HCT116 (cell line): Measurements from ENCODE around the gene EIF4G3. TPM values are rescaled to one million over a fixed set of nuclear protein-coding genes. Genes with fewer than 3 reads are reported as not detected.

Experiments used
- ATAC-seq: fragments of 200-7000 bp; cut with Tn5 transposase; 2 replicates; pipeline ENCODE4 v1.9.1; 2020; ENCODE audit warnings: mild to moderate bottlenecking, moderate library complexity
- BruUV-seq: library from RNA; stranded (reverse); fragments of 400-500 nt; replicated peaks from 2 replicates; lab custom pipeline; 2021; lab: Mats Ljungman, UMichigan
- CTCF ChIA-PET: fragments of 300-600 bp; sonication (Branson Sonifier 250); formaldehyde crosslinking; loops from one replicate; lab custom pipeline; 2021; ENCODE audit warnings: antibody characterized with exemption; lab: Charles Lee
- POLR2A ChIA-PET: fragments of 300-600, 350-600 bp; sonication (Branson Sonifier 250); formaldehyde crosslinking; loops from one replicate; lab custom pipeline; 2021; ENCODE audit warnings: antibody characterized with exemption; lab: Charles Lee
- RAD21 ChIA-PET, 2 experiments: fragments of 300-600 bp; sonication (Branson Sonifier 250); formaldehyde crosslinking; loops; one replicate each; lab custom pipeline; 2023; ENCODE audit warnings: low total read pairs in 2 of 2; ENCODE audit not compliant: uncharacterized antibody in 2 of 2, unreplicated experiment in 2 of 2, low non-redundant PET in 1 of 2; lab: Charles Lee
- DNase-seq: peaks from one replicate; pipeline ENCODE4 v3.0.0-alpha.2; 2010; ENCODE audit warnings: low read depth, low spot score
- H2AFZ ChIP-seq: fragments of 200-600 bp; shearing (Covaris generic), sonication (generic); 2 replicates; pipeline ENCODE4 v1.6.1; 2017; ENCODE audit warnings: low read depth, mixed run types, mixed read lengths, antibody characterized with exemption, low read length; ENCODE audit not compliant: poor library complexity, severe bottlenecking
- H3K27ac ChIP-seq: 2 replicates; pipeline ENCODE4 v1.5.1; 2012; ENCODE audit warnings: low read depth, low read length
- H3K27me3 ChIP-seq: fragments of 200-600 bp; sonication (generic); 2 replicates; pipeline ENCODE4 v1.6.1; 2016; ENCODE audit warnings: mixed run types, low read length, mixed read lengths; ENCODE audit not compliant: insufficient read depth
- H3K36me3 ChIP-seq, 2 experiments: fragments of 200-500 bp in 1 of 2; fragments of 200-600 bp in 1 of 2; sonication (Bioruptor generic) in 1 of 2; sonication (generic) in 1 of 2; 2 replicates each; pipeline versions ENCODE4 v1.5.1 to v1.6.1; 2014 to 2016; ENCODE audit warnings: low read length in 2 of 2, inconsistent platforms in 1 of 2, mixed read lengths in 1 of 2, mixed run types in 1 of 2; ENCODE audit not compliant: insufficient read depth in 2 of 2, control insufficient read depth in 1 of 2
- H3K4me1 ChIP-seq, 2 experiments: fragments of 200-600 bp in 1 of 2; sonication (generic) in 1 of 2; 2 replicates each; pipeline versions ENCODE4 v1.5.1 to v1.6.1; 2012 to 2017; ENCODE audit warnings: low read length in 2 of 2, inconsistent platforms in 1 of 2, mild to moderate bottlenecking in 1 of 2, mixed read lengths in 1 of 2, mixed run types in 1 of 2, moderate library complexity in 1 of 2; ENCODE audit not compliant: insufficient read depth in 2 of 2, control insufficient read depth in 1 of 2
- H3K4me2 ChIP-seq: fragments of 200-600 bp; sonication (generic); 2 replicates; pipeline ENCODE4 v1.6.1; 2017; ENCODE audit warnings: mixed run types, low read length, mixed read lengths
- H3K4me3 ChIP-seq, 2 experiments: fragments of 200-600 bp in 1 of 2; sonication (generic) in 1 of 2; replicated peaks in 1 of 2; 2 replicates each; pipeline ENCODE4 v1.5.1; 2011 to 2016; ENCODE audit warnings: low read length in 2 of 2, control low read depth in 1 of 2, low read depth in 1 of 2, mild to moderate bottlenecking in 1 of 2, mixed read lengths in 1 of 2, mixed run types in 1 of 2
- H3K79me2 ChIP-seq: fragments of 200-600 bp; sonication (generic); 2 replicates; pipeline ENCODE4 v1.6.1; 2017; ENCODE audit warnings: mild to moderate bottlenecking, mixed run types, low read length, moderate library complexity, mixed read lengths; ENCODE audit not compliant: insufficient read depth
- H3K9ac ChIP-seq: fragments of 200-600 bp; sonication (generic); 2 replicates; pipeline ENCODE4 v1.6.1; 2016; ENCODE audit warnings: low read length, mixed read lengths
- H3K9me2 ChIP-seq: fragments of 200-600 bp; sonication (generic), shearing (Covaris generic); 2 replicates; pipeline ENCODE4 v1.6.1; 2017; ENCODE audit warnings: mixed run types, mild to moderate bottlenecking, moderate library complexity; ENCODE audit not compliant: insufficient read depth
- H3K9me3 ChIP-seq, 2 experiments: fragments of 200-500 bp in 1 of 2; fragments of 200-600 bp in 1 of 2; sonication (Bioruptor generic) in 1 of 2; sonication (generic) in 1 of 2; 2 replicates each; pipeline ENCODE4 v1.6.1; 2014 to 2017; ENCODE audit warnings: low read length in 2 of 2, mixed read lengths in 2 of 2, inconsistent platforms in 1 of 2, low read depth in 1 of 2, mild to moderate bottlenecking in 1 of 2, mixed run types in 1 of 2, moderate library complexity in 1 of 2; ENCODE audit not compliant: control insufficient read depth in 1 of 2, insufficient read depth in 1 of 2
- H4K20me1 ChIP-seq: fragments of 200-600 bp; sonication (generic), shearing (Covaris generic); 2 replicates; pipeline ENCODE4 v1.6.1; 2017; ENCODE audit warnings: mixed run types, mild to moderate bottlenecking, moderate library complexity; ENCODE audit not compliant: insufficient read depth
- CBX3 ChIP-seq: IDR thresholded peaks from 2 replicates; pipeline ENCODE4 v1.6.1; 2012; ENCODE audit warnings: low read depth
- CEBPB ChIP-seq: IDR thresholded peaks from 2 replicates; pipeline ENCODE4 v1.6.1; 2012; ENCODE audit warnings: low read depth
- EZH2phosphoT487 ChIP-seq: fragments of 200-600 bp; IDR thresholded peaks from 2 replicates; pipeline ENCODE4 v1.6.1; 2018; ENCODE audit warnings: antibody characterized with exemption, borderline replicate concordance
- POLR2A ChIP-seq: IDR thresholded peaks from 2 replicates; pipeline ENCODE4 v1.7.0; 2011; ENCODE audit warnings: borderline replicate concordance; ENCODE audit not compliant: insufficient read depth, insufficient read length; ENCODE audit errors: extremely low read depth
- POLR2AphosphoS5 ChIP-seq: IDR thresholded peaks from 2 replicates; pipeline ENCODE4 v1.6.1; 2011; ENCODE audit warnings: mild to moderate bottlenecking, low read depth, low read length, moderate library complexity
- RAD21 ChIP-seq: IDR thresholded peaks from 2 replicates; pipeline ENCODE4 v1.6.1; 2012; ENCODE audit warnings: low read depth, mild to moderate bottlenecking
- SP1 ChIP-seq: IDR thresholded peaks from 2 replicates; pipeline ENCODE4 v1.6.1; 2012; ENCODE audit warnings: low read depth
- TCF7L2 ChIP-seq: IDR thresholded peaks from 2 replicates; pipeline ENCODE4 v1.7.0; 2011; ENCODE audit warnings: borderline replicate concordance, inconsistent platforms; ENCODE audit not compliant: insufficient read depth, insufficient read length; ENCODE audit errors: extremely low read depth
- YY1 ChIP-seq: IDR thresholded peaks from 2 replicates; pipeline ENCODE4 v1.6.1; 2011; ENCODE audit warnings: low read length, low read depth, moderate library complexity, mild to moderate bottlenecking; ENCODE audit not compliant: insufficient replicate concordance; ENCODE audit errors: extremely low read depth
- ZNF274 ChIP-seq: fragments of 200-500 bp; sonication (Bioruptor generic); IDR thresholded peaks from 2 replicates; pipeline ENCODE4 v1.6.1; 2014; ENCODE audit warnings: mild to moderate bottlenecking, low read depth, low read length, inconsistent platforms
- intact Hi-C: fragments of 100-400 bp; cut with micrococcal nuclease; formaldehyde crosslinking; loops from 2 replicates; pipeline ENCODE4 v1.10.0; 2022
- total RNA-seq: library from RNA; stranded (reverse); gene quantifications from one replicate; pipeline ENCODE4 v1.2.1, GENCODE V29; 2021; ENCODE audit not compliant: unreplicated experiment
- TF ChIP-seq, protein P1 (sequence below): IDR thresholded peaks from 2 replicates; pipeline ENCODE4 v1.6.1; 2012

Gene EIF4G3
- total RNA-seq, 1 experiment from 2014 or later: 40.1 TPM

GRCh38 chr1:20846461-20847374, 330.0 kb downstream of the EIF4G3 start:
- ChIA-PET POLR2A (no interaction called here), CTCF (no interaction called here), RAD21 (no interaction called here)
- Histone ChIP-seq H3K9me3 (no peaks in the 10 kb centered on the region), H3K27me3 (no peaks in the 10 kb centered on the region), H4K20me1 (no peaks in the 10 kb centered on the region), H3K4me1 (peaks cover 15 to 34% of the 10 kb centered on the region in 2 experiments), H3K9me2 (no peaks in the 10 kb centered on the region), H3K27ac (peak overlapping the region; percentile 84), H3K9ac (no peak overlapping the region), H3K36me3 (peaks cover 2 to 9% of the 10 kb centered on the region in 2 experiments; a peak in 1 of 4 replicates), H3K4me3 (no peak overlapping the region), H3K79me2 (no peaks in the 10 kb centered on the region), H2AFZ (no peak overlapping the region), H3K4me2 (no peak overlapping the region)
- intact Hi-C loops: no loop called here
- DNase-seq: no peak
- no TSS peak for BruUV-seq
- no peak for TF ChIP-seq YY1
- TF ChIP-seq, protein P1, sequence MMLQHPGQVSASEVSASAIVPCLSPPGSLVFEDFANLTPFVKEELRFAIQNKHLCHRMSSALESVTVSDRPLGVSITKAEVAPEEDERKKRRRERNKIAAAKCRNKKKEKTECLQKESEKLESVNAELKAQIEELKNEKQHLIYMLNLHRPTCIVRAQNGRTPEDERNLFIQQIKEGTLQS: no peak
- no peak for TF ChIP-seq POLR2AphosphoS5
- TF ChIP-seq CBX3: no peak
- TF ChIP-seq EZH2phosphoT487: no peak
- TF ChIP-seq POLR2A: no peak
- no peak for TF ChIP-seq ZNF274
- no peak for TF ChIP-seq CEBPB
- ATAC-seq: no peak

GRCh38 chr1:20840731-20841130, 336.0 kb downstream of the EIF4G3 start:
- no peaks in the 10 kb centered on the region for H3K4me1 ChIP-seq
- ATAC-seq (no peak), DNase-seq (no peak)
- no TSS peak for BruUV-seq
- ChIA-PET CTCF (interaction anchor here (1.3 kb wide), 1 partner anchor 354 kb away, joined by 3 read pairs; no protein-coding TSS in a partner anchor), RAD21 (no interaction called here), POLR2A (no interaction called here)
- no peaks in the 10 kb centered on the region for H3K9me3 ChIP-seq
- no peaks in the 10 kb centered on the region for H3K9me2 ChIP-seq
- TF ChIP-seq SP1 (no peak), POLR2AphosphoS5 (no peak), RAD21 (no peak), TCF7L2 (no peak)
- TF ChIP-seq, protein P1: no peak
- H3K4me3 ChIP-seq: no peak overlapping the region
- H3K4me2 ChIP-seq: no peak overlapping the region
- peaks cover 0 to 3% of the 10 kb centered on the region in 2 experiments; a peak in 1 of 4 replicates for H3K36me3 ChIP-seq
- intact Hi-C loops: no loop called here
- H2AFZ ChIP-seq: no peak overlapping the region
- no peak overlapping the region for H3K27ac ChIP-seq
- no peaks in the 10 kb centered on the region for H3K27me3 ChIP-seq
- no peaks in the 10 kb centered on the region for H3K79me2 ChIP-seq
- H4K20me1 ChIP-seq: no peaks in the 10 kb centered on the region
- H3K9ac ChIP-seq: no peak overlapping the region
